Measurements from ENCODE around the gene DCAF11. TPM values are rescaled to one million over a fixed set of nuclear protein-coding genes. Genes with fewer than 3 reads are reported as not detected.

DCAF11 gene
- total and polyA plus RNA-seq, 2 of the 13 experiments (the other 11 are each of a cell fraction or from before 2014, with no cell fraction given): 150 to 257 TPM

DNA sequence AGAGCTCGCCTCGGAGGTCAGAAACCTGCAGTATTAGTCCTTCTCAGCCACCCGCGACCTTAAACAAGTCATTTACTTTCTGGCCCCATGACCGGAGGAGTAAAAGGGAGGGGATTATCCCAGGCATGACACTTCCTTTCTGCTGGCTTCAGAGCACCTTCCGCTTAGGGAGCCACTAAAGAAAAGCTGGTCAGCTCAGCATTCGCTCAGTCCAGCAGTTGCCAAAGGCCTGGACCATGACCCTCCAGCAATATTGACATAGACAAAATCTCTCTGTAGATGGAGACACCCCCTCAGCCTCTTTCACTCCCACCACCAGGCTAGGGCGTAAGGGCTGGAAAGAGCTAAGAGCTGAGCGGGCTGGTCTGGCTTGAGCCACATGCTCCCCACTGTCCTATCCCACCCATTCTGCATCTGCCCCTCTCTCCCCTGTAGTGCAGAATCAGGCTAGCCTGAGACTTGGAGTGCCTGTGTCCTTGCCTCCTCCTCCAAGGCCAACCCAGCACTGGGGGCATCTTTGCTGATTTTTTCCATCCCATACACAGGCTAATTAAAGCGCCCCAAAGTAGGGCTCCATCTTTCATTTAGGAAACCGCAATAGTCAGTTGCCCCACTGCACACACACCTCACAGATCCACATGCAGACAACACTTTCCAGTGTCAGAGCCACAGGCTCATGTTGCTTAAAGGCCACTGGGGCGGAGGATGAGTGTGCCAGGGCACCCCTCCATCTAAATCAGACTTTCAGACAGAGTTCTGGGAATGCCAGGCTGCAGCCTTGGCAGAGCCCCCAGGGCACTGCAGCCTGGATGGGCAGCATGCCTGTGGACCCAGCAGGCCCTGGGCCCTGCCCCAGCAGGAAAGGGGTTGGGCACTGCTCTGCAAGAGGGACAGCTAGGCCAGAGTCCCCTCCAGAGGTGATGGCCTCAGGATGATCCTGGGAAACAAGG lies 47.2 kb upstream of the DCAF11 start (continued):
- TF ChIP-seq CHD4 (IDR thresholded peaks at IDR 0.05; ENCODE audit: borderline replicate concordance, low read length) (no peak), MED13 (CRISPR knock-in tag; IDR thresholded peaks at IDR 0.05) (no peak), ZFP90 (CRISPR knock-in tag; IDR thresholded peaks at IDR 0.05; ENCODE audit: borderline replicate concordance) (no peak), ZKSCAN1 (IDR thresholded peaks at IDR 0.05; ENCODE audit: low read length) (no peak), NCOA2 (CRISPR knock-in tag; IDR thresholded peaks at IDR 0.05) (0 out of 2 replicates have a peak, but pooled peaks have one; percentile 18), MIXL1 (CRISPR knock-in tag; IDR thresholded peaks at IDR 0.05) (no peak), ATF7 (IDR thresholded peaks at IDR 0.05) (no peak), ATF7 (CRISPR knock-in tag; IDR thresholded peaks at IDR 0.05) (no peak), XRCC5 (optimal IDR thresholded peaks at IDR 0.05; ENCODE audit: low read length) (no peak), ATAD3A (CRISPR knock-in tag; IDR thresholded peaks at IDR 0.05) (no peak), ARNTL (CRISPR knock-in tag; IDR thresholded peaks at IDR 0.05) (no peak), MAFK (conservative IDR thresholded peaks at IDR 0.05 in 1 of 2, IDR thresholded peaks at IDR 0.05 in 1 of 2; ENCODE audit: low read length in 2 of 2) (0 out of 4 replicates have a peak, but pooled peaks of 1 of the 2 experiments have one; percentile 8), IRF1 (CRISPR knock-in tag; IDR thresholded peaks at IDR 0.05; ENCODE audit: low read depth) (no peak), TSC22D2 (CRISPR knock-in tag; IDR thresholded peaks at IDR 0.05; ENCODE audit: borderline replicate concordance) (no peak), ATF1 (CRISPR knock-in tag; IDR thresholded peaks at IDR 0.05) (no peak), NR0B2 (CRISPR knock-in tag; IDR thresholded peaks at IDR 0.05) (no peak), SALL2 (CRISPR knock-in tag; IDR thresholded peaks at IDR 0.05) (no peak; the same call in 1 of the 2 replicates), ERF (CRISPR knock-in tag; IDR thresholded peaks at IDR 0.05) (peak; percentile 62; the same call in 1 of the 2 replicates), ZNF292 (CRISPR knock-in tag; IDR thresholded peaks at IDR 0.05; ENCODE audit: borderline replicate concordance, low read depth) (peak; percentile 68; the same call in 1 of the 2 replicates), ZNF121 (CRISPR knock-in tag; IDR thresholded peaks at IDR 0.05) (no peak), SKI (IDR thresholded peaks at IDR 0.05; ENCODE audit: partially characterized antibody) (no peak)
- TF ChIP-seq, protein P1, sequence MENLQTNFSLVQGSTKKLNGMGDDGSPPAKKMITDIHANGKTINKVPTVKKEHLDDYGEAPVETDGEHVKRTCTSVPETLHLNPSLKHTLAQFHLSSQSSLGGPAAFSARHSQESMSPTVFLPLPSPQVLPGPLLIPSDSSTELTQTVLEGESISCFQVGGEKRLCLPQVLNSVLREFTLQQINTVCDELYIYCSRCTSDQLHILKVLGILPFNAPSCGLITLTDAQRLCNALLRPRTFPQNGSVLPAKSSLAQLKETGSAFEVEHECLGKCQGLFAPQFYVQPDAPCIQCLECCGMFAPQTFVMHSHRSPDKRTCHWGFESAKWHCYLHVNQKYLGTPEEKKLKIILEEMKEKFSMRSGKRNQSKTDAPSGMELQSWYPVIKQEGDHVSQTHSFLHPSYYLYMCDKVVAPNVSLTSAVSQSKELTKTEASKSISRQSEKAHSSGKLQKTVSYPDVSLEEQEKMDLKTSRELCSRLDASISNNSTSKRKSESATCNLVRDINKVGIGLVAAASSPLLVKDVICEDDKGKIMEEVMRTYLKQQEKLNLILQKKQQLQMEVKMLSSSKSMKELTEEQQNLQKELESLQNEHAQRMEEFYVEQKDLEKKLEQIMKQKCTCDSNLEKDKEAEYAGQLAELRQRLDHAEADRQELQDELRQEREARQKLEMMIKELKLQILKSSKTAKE (CRISPR knock-in tag; IDR thresholded peaks at IDR 0.05; ENCODE audit: borderline replicate concordance): no peak
- TF ChIP-seq, protein P2, sequence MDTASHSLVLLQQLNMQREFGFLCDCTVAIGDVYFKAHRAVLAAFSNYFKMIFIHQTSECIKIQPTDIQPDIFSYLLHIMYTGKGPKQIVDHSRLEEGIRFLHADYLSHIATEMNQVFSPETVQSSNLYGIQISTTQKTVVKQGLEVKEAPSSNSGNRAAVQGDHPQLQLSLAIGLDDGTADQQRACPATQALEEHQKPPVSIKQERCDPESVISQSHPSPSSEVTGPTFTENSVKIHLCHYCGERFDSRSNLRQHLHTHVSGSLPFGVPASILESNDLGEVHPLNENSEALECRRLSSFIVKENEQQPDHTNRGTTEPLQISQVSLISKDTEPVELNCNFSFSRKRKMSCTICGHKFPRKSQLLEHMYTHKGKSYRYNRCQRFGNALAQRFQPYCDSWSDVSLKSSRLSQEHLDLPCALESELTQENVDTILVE (CRISPR knock-in tag; IDR thresholded peaks at IDR 0.05): no peak
- TF ChIP-seq, protein P3, sequence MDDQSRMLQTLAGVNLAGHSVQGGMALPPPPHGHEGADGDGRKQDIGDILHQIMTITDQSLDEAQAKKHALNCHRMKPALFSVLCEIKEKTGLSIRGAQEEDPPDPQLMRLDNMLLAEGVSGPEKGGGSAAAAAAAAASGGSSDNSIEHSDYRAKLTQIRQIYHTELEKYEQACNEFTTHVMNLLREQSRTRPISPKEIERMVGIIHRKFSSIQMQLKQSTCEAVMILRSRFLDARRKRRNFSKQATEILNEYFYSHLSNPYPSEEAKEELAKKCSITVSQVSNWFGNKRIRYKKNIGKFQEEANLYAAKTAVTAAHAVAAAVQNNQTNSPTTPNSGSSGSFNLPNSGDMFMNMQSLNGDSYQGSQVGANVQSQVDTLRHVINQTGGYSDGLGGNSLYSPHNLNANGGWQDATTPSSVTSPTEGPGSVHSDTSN (CRISPR knock-in tag; IDR thresholded peaks at IDR 0.05; ENCODE audit: borderline replicate concordance): no peak
